GM19463 (cell line): Measurements from ENCODE around the gene SLC7A6.
"Not testable (repeated sequence)": the region's sequence is repeated elsewhere in the genome, so short reads cannot be mapped to it uniquely, and the experiment has no call there.

Source experiments
- ATAC-seq: cut with Tn5 transposase; IDR thresholded peaks from one replicate; pipeline ENCODE4 v1.9.1; 2021; ENCODE audit warnings: mild to moderate bottlenecking, moderate library complexity; ENCODE audit not compliant: unreplicated experiment

SLC7A6 gene

GRCh38 chr16:68281368-68282063 is 17.2 kb downstream of the SLC7A6 start:
- no peak for ATAC-seq

GRCh38 chr16:68282064-68282452 is 17.7 kb downstream of the SLC7A6 start:
- no peak for ATAC-seq

- ATAC-seq: no peak
Observed at GRCh38 chr16:68283346-68283745, 19.0 kb downstream of the SLC7A6 start.

GRCh38 chr16:68283801-68284598 is 19.7 kb downstream of the SLC7A6 start:
- ATAC-seq: peak; percentile 49

- peak; percentile 33 for ATAC-seq
Observed at GRCh38 chr16:68284847-68285246, 20.5 kb downstream of the SLC7A6 start.

- no peak for ATAC-seq
Observed at GRCh38 chr16:68285683-68286082, 21.4 kb downstream of the SLC7A6 start.

- no peak for ATAC-seq
Observed at GRCh38 chr16:68286153-68287074, 22.1 kb downstream of the SLC7A6 start.

GRCh38 chr16:68287276-68288251 is 23.2 kb downstream of the SLC7A6 start:
- no peak for ATAC-seq

- ATAC-seq: no peak
Observed at GRCh38 chr16:68288252-68288650, 23.9 kb downstream of the SLC7A6 start.

GRCh38 chr16:68288796-68289195 is 24.5 kb downstream of the SLC7A6 start:
- ATAC-seq: not testable (repeated sequence)

GRCh38 chr16:68289202-68289601 is 24.9 kb downstream of the SLC7A6 start:
- peak; percentile 6 for ATAC-seq

GRCh38 chr16:68289621-68290329 is 25.4 kb downstream of the SLC7A6 start:
- peak; percentile 84 for ATAC-seq

GRCh38 chr16:68290450-68290849 is 26.1 kb downstream of the SLC7A6 start:
- no peak for ATAC-seq

- ATAC-seq: no peak
Observed at GRCh38 chr16:68291227-68291626, 26.9 kb downstream of the SLC7A6 start.

GRCh38 chr16:68292425-68292824 is 28.1 kb downstream of the SLC7A6 start:
- no peak for ATAC-seq

GRCh38 chr16:68296291-68296690 is 32.0 kb downstream of the SLC7A6 start:
- no peak for ATAC-seq

GRCh38 chr16:68296693-68297092 is 32.4 kb downstream of the SLC7A6 start:
- no peak for ATAC-seq

- ATAC-seq: no peak
Observed at GRCh38 chr16:68297908-68298307, 33.6 kb downstream of the SLC7A6 start.

GRCh38 chr16:68298312-68298711 is 34.0 kb downstream of the SLC7A6 start:
- no peak for ATAC-seq
